Measurements from ENCODE around the gene BMPER. TPM values are rescaled to one million over a fixed set of nuclear protein-coding genes. Genes with fewer than 3 reads are reported as not detected.

The BMPER gene
- total RNA-seq, 4 donors from 2014 or later: 0.25 to 2.3 (median 0.96) TPM

DNA sequence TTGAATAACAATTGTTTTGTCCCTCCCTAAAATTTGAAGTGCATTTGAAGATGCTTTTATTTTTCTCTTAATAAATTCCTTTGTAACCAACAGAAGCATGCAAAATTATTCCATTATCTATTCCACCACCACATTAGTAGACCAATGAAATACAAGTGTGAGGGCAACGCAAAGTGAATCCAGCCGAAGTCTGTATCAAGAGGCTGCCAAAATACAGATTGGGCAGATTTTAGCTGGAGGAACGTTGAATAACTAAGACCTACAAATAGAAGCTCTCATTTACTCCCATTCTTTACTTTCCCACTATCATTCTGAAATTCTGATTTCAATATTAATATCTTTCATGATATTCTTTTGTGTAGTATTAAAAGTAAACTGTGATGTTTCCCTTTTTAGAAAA is 233.7 kb downstream of the BMPER start:
- Histone ChIP-seq H3K4me3 (replicated peaks in 1 of 3) (no peak overlapping the region), H3K27me3 (no peaks in the 10 kb centered on the region), H3K9me3 (no peaks in the 10 kb centered on the region), H3K27ac (no peak overlapping the region), H3K36me3 (no peaks in the 10 kb centered on the region), H3K4me1 (no peaks in the 10 kb centered on the region)
- intact Hi-C loops (cut with DNase I): no loop called here
- 90% methylated on average over 3 of the region's 3 CpGs for WGBS, 2 donors
- no peak for DNase-seq
- TF ChIP-seq, protein P1, sequence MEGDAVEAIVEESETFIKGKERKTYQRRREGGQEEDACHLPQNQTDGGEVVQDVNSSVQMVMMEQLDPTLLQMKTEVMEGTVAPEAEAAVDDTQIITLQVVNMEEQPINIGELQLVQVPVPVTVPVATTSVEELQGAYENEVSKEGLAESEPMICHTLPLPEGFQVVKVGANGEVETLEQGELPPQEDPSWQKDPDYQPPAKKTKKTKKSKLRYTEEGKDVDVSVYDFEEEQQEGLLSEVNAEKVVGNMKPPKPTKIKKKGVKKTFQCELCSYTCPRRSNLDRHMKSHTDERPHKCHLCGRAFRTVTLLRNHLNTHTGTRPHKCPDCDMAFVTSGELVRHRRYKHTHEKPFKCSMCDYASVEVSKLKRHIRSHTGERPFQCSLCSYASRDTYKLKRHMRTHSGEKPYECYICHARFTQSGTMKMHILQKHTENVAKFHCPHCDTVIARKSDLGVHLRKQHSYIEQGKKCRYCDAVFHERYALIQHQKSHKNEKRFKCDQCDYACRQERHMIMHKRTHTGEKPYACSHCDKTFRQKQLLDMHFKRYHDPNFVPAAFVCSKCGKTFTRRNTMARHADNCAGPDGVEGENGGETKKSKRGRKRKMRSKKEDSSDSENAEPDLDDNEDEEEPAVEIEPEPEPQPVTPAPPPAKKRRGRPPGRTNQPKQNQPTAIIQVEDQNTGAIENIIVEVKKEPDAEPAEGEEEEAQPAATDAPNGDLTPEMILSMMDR (IDR thresholded peaks at IDR 0.05): no peak
- no peak for TF ChIP-seq POLR2A (IDR thresholded peaks at IDR 0.05)

DNA sequence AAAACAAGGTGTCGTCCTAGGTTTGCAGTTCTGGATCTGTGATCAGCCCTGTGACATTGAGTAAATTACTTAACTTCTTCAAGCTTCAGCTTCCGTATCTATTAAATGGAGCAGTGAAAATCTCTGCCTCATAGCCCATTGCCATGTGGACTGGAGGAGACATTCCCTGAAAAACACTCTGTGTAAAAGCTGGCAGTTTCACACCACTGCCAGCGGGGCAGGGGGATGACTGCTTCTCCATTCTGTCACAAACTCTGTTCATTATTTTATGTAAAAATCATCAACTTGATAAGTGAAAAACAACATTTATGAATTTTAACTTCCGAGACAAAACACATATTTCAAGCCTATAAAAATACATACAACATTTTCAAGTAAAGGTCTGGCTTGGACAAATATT is 234.7 kb downstream of the BMPER start:
- intact Hi-C loops (cut with DNase I): no loop called here
- Histone ChIP-seq H3K36me3 (no peaks in the 10 kb centered on the region), H3K27ac (no peak overlapping the region), H3K4me1 (no peaks in the 10 kb centered on the region), H3K27me3 (no peaks in the 10 kb centered on the region), H3K4me3 (replicated peaks in 1 of 3) (no peak overlapping the region), H3K9me3 (no peaks in the 10 kb centered on the region)
- TF ChIP-seq, protein P1 (IDR thresholded peaks at IDR 0.05): no peak
- TF ChIP-seq POLR2A (IDR thresholded peaks at IDR 0.05): no peak
- WGBS, 2 donors: 91 to 92% methylated on average over 4 of the region's 4 CpGs
- DNase-seq: no peak

DNA sequence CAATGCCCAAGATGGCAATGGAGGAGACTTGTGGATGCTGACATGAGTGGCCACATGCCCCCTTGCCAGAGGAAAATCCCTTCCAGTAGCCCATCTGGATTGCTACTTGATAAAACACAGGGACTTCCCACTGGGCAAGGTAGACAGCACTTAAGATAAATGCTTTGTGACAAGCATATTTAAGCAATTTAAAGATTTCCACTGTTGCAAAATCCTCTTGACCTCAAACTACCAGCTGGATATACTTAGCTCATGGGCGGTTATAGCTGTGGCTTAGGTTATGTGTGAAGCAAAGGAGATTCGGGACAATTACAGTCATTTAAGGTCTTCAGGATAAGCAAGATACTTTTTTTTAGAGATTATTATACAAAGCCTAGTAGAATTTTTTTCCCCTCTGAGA is 238.1 kb downstream of the BMPER start:
- 75 to 79% methylated on average over 2 of the region's 2 CpGs for WGBS, 2 donors
- H3K9me3 ChIP-seq: no peaks in the 10 kb centered on the region
- H3K27me3 ChIP-seq: no peaks in the 10 kb centered on the region
- intact Hi-C loops (cut with DNase I): no loop called here
- no peaks in the 10 kb centered on the region for H3K4me1 ChIP-seq
- H3K4me3 ChIP-seq (replicated peaks in 1 of 3): no peak overlapping the region
- TF ChIP-seq, protein P1 (IDR thresholded peaks at IDR 0.05): no peak
- no peak for TF ChIP-seq POLR2A (IDR thresholded peaks at IDR 0.05)
- no peak overlapping the region for H3K27ac ChIP-seq
- no peaks in the 10 kb centered on the region for H3K36me3 ChIP-seq
- DNase-seq: no peak

DNA sequence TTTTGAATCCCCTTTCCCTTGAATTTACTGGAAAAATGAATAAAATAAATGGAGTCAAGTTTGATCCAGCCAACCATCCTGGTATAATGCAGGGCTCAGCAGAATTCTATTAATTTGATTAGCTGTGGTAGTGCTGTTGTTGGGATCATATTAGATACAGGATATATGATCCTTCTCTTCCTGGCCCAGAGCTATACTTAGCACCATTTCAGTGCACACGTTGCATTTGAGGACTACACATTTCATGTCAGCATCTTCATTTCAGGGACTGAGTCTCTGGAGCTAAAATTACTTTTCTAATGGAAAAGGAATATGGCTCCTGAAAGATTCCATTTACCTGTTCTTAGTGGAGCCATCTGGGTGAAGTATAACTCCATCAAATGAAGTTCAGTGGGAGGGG is 240.3 kb downstream of the BMPER start:
- no peak for TF ChIP-seq POLR2A (IDR thresholded peaks at IDR 0.05)
- TF ChIP-seq, protein P1 (IDR thresholded peaks at IDR 0.05): no peak
- 61 to 64% methylated on average over 1 of the region's 1 CpG for WGBS, 2 donors
- intact Hi-C loops (cut with DNase I): no loop called here
- Histone ChIP-seq H3K4me3 (replicated peaks in 1 of 3) (no peak overlapping the region), H3K27me3 (no peaks in the 10 kb centered on the region), H3K4me1 (no peaks in the 10 kb centered on the region), H3K9me3 (no peaks in the 10 kb centered on the region), H3K36me3 (no peaks in the 10 kb centered on the region), H3K27ac (no peak overlapping the region)
- no peak for DNase-seq

DNA sequence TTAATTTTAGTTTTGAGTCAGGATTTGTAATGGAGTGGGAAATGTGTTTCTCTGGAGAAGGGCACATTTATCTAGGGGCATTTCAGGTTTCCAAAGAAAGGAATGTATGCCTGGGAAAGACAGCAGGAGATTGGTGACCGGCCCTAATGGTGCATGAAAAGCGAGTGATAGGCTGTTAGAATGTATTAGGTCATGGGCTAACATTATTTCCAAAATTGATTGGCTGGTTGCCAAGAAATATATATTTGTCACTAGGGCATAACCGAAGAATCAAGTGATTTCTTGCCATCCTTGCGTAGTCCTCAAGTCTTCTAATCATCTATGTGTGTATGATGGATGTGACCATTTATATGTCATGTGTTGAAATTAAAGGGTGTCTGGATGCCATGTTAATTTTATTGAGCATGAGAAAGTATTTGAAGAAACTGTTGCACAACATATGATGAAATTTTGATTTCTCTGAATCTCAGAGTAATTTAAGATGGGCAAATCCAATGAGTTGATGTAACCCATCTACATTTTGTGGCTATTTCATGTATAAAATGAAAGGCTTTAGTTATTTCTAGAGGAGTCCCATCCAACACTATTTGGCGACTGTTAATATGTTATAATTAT is 248.4 kb downstream of the BMPER start:
- 92 to 94% methylated on average over 5 of the region's 5 CpGs for WGBS, 2 donors

More for the DNA sequence above, 248.4 kb downstream of the BMPER start:
- no peak for DNase-seq
- Histone ChIP-seq H3K4me3 (replicated peaks in 1 of 3) (no peak overlapping the region), H3K27me3 (no peaks in the 10 kb centered on the region), H3K36me3 (no peaks in the 10 kb centered on the region), H3K27ac (no peak overlapping the region), H3K9me3 (no peaks in the 10 kb centered on the region), H3K4me1 (no peaks in the 10 kb centered on the region)
- TF ChIP-seq POLR2A (IDR thresholded peaks at IDR 0.05): no peak
- TF ChIP-seq, protein P1 (IDR thresholded peaks at IDR 0.05): no peak
- intact Hi-C loops (cut with DNase I): no loop called here

All from thyroid gland (tissue), 4 donors.